ENCODE data around the gene ACTRT2.

Gene ACTRT2

GRCh38 chr1:3069491-3070308, 48.4 kb downstream of the ACTRT2 start:
- no peak for DNase-seq (ENCODE audit: low read depth)

DNA sequence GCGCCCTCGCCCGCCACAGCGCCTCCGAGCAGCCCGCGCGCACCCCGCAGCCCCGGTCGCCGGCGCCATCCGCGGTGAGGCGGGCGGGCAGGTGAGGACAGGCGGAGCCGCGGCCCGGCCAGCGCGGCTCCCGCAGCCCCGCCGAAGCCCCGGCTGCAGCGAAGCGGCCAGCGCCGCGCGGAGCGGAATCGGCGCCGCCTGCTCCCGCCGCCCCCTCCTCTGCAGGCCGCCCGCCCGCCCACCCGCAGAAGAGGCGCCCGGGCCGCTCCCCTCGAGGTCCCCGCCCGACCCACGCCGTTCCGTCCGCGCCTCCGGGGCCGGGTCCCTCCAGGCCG, 49.0 kb downstream of the ACTRT2 start:
- DNase-seq (ENCODE audit: low read depth), result no peak

DNA sequence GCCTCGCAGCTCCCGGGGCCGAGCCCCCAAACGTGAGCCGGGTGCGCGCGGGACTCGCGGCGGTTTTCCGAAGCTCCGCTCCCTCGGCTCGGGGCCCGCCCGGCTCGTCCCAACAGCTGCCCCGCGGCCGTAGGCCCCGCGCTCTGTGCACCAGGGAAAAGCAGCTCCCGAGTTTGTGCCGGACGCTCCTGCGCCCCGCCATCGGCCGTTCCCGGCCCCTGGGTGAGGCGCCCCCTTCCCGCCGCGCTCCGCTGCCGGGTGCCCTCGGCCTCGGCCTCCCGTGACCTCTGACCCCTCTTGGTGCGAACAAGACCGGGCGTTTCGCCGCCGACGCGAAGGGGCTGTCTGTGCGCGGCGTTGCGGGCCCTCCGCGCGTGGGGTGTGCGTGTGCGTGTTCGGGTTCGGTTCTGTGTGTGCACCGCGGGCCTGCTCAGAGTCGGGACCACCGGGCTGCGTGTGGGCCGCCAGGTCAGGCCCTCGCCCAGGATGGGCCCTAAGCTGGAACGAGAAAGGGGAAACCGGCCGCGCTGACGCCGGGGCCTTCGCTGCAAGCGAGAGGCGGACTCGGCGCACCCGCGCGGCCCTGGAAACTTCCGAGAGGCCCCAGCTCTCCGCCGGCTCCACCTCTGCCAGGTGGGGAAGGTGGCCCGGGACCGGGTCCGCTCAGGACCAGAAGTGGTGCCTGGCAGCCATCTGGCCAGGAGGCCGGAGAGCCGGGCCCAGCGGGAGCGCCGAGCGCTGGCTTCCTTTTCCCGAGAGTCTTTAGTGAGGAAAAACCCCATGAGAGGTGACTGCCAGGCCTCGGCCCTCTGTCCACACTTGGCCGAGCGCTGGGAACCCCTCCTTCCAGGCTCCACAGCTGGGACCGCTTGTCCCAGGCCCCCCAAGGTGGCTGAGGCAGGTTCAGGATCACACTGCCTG, 49.6 kb downstream of the ACTRT2 start:
- DNase-seq (ENCODE audit: low read depth), result no peak

DNA sequence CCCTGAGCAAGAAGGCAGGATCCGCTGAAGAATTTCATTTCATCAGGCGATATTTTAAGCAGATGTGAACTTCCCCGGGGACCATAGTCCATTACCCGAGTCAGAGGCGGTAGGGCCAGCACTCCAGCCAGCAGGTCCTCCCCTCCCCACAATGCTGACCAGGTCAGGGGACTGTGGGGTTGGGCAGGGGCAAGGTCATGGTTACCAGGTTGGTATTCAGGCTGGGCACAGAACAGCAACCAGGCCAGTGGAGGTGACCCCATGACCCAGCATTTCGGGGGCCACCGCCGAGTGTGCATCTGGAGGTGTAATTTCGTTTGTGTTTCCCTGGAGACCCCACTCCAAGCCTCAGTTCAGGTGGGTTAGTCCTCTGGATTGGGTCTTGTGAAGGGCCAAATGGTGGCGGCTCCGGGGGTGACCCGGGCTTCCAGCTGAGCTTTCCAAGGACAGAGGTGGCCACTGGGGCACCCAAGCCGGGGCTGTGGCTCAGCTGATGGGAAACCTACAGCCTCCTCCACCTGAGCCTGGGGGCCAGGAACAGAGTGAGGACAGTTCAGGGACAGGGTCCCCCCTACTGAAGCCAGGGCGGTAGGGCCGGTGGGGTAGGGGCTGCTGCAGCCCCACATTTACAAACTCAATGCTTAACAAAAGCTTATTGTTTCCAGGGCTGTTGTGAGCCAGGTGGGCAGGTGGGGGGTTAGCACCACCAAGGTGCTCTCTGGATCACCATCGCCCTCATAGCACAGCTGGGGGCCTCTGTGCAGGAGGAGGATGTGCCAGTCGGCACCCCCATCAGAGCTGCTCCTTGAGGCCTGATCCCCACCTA, 50.5 kb downstream of the ACTRT2 start:
- no peak for DNase-seq (ENCODE audit: low read depth)

Measured in T follicular helper cell (primary cell).